Ishikawa (cell line): ENCODE data around the gene PIK3C2B.
A peak's percentile ranks its signal among the peaks of the same experiment; 100 is the strongest.

ENCODE experiments used
- CEBPB ChIP-seq: IDR thresholded peaks from 2 replicates; pipeline ENCODE4 v1.6.1; 2012
- CREB1 ChIP-seq: IDR thresholded peaks from 2 replicates; pipeline ENCODE4 v1.6.1; 2012; ENCODE audit warnings: low read depth
- EGR1 ChIP-seq: IDR thresholded peaks from 2 replicates; pipeline ENCODE4 v1.6.1; 2012
- EP300 ChIP-seq: IDR thresholded peaks from 2 replicates; pipeline ENCODE4 v1.6.1; 2012; ENCODE audit warnings: borderline replicate concordance
- FOXM1 ChIP-seq: IDR thresholded peaks from 2 replicates; pipeline ENCODE4 v1.6.1; 2012; ENCODE audit warnings: low read depth, borderline replicate concordance
- MAX ChIP-seq: IDR thresholded peaks from 2 replicates; pipeline ENCODE4 v1.6.1; 2012
- NFIC ChIP-seq: IDR thresholded peaks from 2 replicates; pipeline ENCODE4 v1.6.1; 2012
- RAD21 ChIP-seq: IDR thresholded peaks from 2 replicates; pipeline ENCODE4 v1.6.1; 2012; ENCODE audit warnings: low read depth
- REST ChIP-seq: IDR thresholded peaks from 2 replicates; pipeline ENCODE4 v1.6.1; 2012; ENCODE audit warnings: low read depth, mild to moderate bottlenecking
- TAF1 ChIP-seq: IDR thresholded peaks from 2 replicates; pipeline ENCODE4 v1.6.1; 2012; ENCODE audit warnings: low read depth, mild to moderate bottlenecking
- TCF12 ChIP-seq: IDR thresholded peaks from 2 replicates; pipeline ENCODE4 v1.6.1; 2012; ENCODE audit warnings: low read depth
- TEAD4 ChIP-seq: IDR thresholded peaks from 2 replicates; pipeline ENCODE4 v1.6.1; 2012
- USF1 ChIP-seq: IDR thresholded peaks from 2 replicates; pipeline ENCODE4 v1.6.1; 2012
- YY1 ChIP-seq: IDR thresholded peaks from 2 replicates; pipeline ENCODE4 v1.6.1; 2012; ENCODE audit warnings: low read depth
- ZBTB7A ChIP-seq: IDR thresholded peaks from 2 replicates; pipeline ENCODE4 v1.6.1; 2012; ENCODE audit warnings: low read depth

PIK3C2B gene

GRCh38 chr1:204477036-204477740, 17.4 kb downstream of the PIK3C2B start:
- TF ChIP-seq TEAD4 (no peak), FOXM1 (no peak), USF1 (no peak), MAX (no peak), TCF12 (no peak), YY1 (no peak), RAD21 (peak; percentile 6; the same call in 1 of the 2 replicates), EP300 (no peak), CEBPB (no peak), EGR1 (no peak), REST (no peak), CREB1 (no peak), ZBTB7A (no peak), NFIC (0 out of 2 replicates have a peak, but pooled peaks have one; percentile 48), TAF1 (no peak)

- no peak for TF ChIP-seq CREB1
- TF ChIP-seq TEAD4 = no peak
- no peak for TF ChIP-seq YY1
- TF ChIP-seq EGR1 = no peak
- no peak for TF ChIP-seq NFIC
- TF ChIP-seq FOXM1 = no peak
- TF ChIP-seq USF1 = no peak
- no peak for TF ChIP-seq TCF12
- no peak for TF ChIP-seq ZBTB7A
- no peak for TF ChIP-seq MAX
- TF ChIP-seq REST = no peak
- no peak for TF ChIP-seq CEBPB
Measured at GRCh38 chr1:204476563-204476962, 18.0 kb downstream of the PIK3C2B start.

- TF ChIP-seq YY1 = no peak
- TF ChIP-seq RAD21 = no peak
- TF ChIP-seq MAX = no peak
- no peak for TF ChIP-seq NFIC
- no peak for TF ChIP-seq FOXM1
- no peak for TF ChIP-seq CREB1
- no peak for TF ChIP-seq TCF12
Measured at GRCh38 chr1:204475656-204476432, 18.8 kb downstream of the PIK3C2B start.

GRCh38 chr1:204473400-204473965, 21.1 kb downstream of the PIK3C2B start:
- TF ChIP-seq YY1 (no peak), EGR1 (no peak), MAX (no peak), CREB1 (no peak)

GRCh38 chr1:204472660-204473059, 21.9 kb downstream of the PIK3C2B start:
- TF ChIP-seq REST = no peak
- TF ChIP-seq EP300 = no peak
- no peak for TF ChIP-seq MAX
- no peak for TF ChIP-seq CEBPB
- TF ChIP-seq EGR1 = no peak
- TF ChIP-seq YY1 = no peak
- no peak for TF ChIP-seq FOXM1
- TF ChIP-seq TEAD4 = no peak
- no peak for TF ChIP-seq TAF1
- TF ChIP-seq USF1 = no peak
- no peak for TF ChIP-seq CREB1
- TF ChIP-seq RAD21 = no peak
- no peak for TF ChIP-seq ZBTB7A
- TF ChIP-seq TCF12 = no peak
- no peak for TF ChIP-seq NFIC
